Activated CD8-positive, alpha-beta memory T cell treated with anti-CD3 and anti-CD28 coated beads, Interleukin-2, amount 50 U/mL, for 48 hours (primary cell): ENCODE measurements around the gene TIGD1.
A peak's percentile ranks its signal among the peaks of the same experiment; 100 is the strongest.
"Not testable (repeated sequence)": the region's sequence is repeated elsewhere in the genome, so short reads cannot be mapped to it uniquely, and the experiment has no call there.

ENCODE experiments used
- DNase-seq: peaks from one replicate; pipeline ENCODE4 v3.0.0-alpha.2; 2020

Gene TIGD1

DNA sequence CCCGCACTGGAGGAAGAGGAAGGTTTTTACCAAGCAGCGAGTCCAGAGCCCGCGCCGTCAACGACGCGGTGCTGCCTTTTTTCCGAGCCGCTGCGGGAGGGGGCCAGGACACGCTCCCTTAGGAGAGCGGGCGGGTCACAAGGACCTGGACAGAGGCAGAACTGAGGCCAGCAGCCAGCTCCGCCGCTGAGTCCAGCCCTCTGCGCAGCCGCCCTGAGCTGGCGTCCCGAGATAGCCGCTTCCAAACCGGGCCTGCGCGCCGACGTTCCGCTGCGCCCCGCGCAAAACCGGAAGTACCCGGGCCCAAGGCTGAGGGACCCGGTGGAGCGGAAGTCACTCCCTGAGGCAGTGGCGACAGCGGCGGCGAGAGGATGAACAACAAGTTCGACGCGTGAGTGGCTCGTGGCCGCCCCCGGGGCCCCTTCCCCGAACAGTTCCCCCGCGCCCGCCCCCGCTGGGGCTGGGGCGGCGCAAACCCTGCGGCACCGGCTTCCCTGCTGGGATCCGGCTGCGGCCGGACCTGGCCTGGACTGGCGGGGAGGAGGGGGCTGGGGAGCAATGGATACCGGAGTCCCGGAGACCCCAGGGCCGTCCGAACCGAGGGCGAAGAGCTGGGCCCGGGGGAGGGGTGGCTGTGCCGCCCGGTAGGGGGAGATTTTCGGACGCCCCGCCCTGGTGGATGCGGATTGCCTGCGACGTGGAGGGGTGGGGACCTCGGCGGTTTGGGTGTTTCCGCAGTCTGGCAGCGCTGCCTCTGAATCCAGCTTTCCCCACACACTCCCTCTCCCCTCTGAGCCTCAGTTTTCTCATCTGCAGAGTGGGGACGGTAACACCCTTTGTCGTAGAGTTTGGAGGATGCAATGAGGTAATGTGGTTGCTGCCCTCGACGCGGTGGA lies at the start of gene TIGD1, which contains the start of gene EIF4E2:
TSS of gene TIGD1 (minus strand) at position 204 of the 896 bp plus-strand sequence. CDS start 675 bp downstream, outside the sequence.
TSS of gene EIF4E2 (plus strand) at position 336 of the 896 bp plus-strand sequence. CDS start at position 372, 36 bp downstream.
- DNase-seq, result peak; percentile 96

DNA sequence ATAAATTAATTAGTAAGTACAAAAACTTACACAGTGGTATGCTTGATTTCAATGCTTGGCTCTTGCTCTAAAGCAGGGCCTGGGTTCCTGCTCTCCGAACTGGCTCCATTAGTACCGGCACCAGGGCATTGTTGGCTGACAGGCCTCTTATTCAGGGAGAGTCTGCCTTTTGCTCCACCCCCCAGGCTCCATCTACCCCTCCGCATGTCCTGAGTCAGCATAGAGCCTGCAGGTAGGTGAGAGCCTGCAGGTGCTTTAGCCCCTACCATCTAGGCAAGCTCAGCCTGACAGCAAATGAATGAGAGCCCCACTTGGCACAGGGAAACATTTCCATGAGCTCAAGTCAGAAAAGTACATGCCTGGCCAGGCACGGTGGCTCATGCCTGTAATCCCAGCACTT lies 47.9 kb upstream of the TIGD1 start:
- DNase-seq, result no peak

DNA sequence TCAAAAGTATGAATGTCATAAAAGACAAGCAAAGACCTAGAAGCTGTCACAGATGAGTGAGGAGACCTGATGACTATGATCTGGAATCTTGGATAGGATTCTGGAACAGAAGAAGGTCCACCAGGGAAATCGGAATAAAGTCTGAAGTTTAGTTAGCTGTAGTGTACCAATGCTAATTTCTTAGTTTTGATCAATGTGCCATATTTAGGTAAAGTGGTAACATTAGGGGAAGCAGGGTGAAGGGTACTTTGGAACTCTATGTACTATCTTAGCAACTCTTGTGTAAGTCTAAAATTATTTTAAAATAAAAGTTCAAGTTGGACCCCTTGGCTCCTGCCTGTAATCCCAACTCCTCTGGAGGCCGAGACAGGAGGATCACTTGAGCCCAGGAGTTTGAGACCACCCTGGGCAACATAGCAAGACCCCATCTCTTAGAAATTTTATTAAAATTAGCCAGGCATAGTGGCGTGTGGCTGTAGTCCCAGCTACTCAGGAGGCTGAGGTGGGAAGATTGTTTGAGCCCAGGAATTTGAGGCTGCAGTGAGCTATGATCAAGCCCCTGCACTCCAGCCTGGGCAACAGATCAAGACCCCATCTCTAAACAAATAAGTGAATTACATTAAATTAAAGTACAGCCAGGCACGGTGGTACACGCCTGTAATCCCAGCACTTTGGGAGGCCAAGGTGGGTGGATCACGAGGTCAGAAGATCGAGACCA lies 47.2 kb upstream of the TIGD1 start:
- DNase-seq, result no peak

DNA sequence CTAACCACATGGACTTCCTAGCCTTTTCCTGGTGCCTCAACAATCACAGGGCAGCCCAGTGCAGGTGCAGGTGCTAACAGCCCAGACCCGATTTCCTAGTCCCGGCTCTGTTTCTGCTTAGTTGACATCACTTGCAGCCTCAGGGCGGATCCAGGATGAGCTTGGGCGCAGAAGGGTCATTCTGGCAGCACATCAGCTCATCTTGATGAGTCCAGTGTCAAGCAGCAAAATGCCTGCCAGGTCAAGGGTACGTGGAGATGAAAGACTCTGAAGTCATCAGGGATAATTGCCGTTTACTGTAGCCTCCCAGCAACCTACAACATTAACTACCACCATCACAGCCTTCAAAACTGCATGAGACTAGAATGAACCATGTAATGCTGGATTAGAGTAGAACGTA lies 43.6 kb upstream of the TIGD1 start:
- DNase-seq, result no peak

DNA sequence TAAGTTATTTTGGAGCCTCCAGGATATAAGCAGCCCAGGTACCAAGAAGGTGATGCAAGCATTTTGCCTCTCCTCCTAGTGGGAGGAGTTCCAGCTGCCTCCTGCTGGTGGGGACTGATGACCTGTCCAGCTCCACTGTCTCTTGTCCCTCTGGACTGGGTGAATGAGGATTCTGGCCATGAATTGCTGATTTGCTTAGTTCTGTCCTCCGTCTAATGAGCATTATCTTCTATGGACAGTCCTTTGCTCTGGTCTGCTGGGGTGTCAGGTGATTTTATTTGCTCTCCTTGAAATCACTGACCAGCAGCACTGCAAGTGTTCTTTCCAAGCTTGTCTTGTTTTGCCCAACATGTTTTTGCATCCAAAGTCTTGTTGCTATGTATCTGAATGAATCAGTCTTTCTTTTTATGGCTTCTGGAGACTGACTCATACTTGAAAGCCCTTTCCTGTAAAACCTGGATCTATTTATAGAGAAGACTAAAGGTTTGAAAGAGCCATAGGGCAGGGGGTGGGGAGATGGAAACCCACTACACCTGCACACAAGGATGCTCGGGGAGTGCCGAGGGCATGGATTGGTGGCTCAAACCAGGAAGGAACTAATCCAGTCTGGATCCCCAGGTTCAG lies 42.5 kb upstream of the TIGD1 start:
- no peak for DNase-seq

DNA sequence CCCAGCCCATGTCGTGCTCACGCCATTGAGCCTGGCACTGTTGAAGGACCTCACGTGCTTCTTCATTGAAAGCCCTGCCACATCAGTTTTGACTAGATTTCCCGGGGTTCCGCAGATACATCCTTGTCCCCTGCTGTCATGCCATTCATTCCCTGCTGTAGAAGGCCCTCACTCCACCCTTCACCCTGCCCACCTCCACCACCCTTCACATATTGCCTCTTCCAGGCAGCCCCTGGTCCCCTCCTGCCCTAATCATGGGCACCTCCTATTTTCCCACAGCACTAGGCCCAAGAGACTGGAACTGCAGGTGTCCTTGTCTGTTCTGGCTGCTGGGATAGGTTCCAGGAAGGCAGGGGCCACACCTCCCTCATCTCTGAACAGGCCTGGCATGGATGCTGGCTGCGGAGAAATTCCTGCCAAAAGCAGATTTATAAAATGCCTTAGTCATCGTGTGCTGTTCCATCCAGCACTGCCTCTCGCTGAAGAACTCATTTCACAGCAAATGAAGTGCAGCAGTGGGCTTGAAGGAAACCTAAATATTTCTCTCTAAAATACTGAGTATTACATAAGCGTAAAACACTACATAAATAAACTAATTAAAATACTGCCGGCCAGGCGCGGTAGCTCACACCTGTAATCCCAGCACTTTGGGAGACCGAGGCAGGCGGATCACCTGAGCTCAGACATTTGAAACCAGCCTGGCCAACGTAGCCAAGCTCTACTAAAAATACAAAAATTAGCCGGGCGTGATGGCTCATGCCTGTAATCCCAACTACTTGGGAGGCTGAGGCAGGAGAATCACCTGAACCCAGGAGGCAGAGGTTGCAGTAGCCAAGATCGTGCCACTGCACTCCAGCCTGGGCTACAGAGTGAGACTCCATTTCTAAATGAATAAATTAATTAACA lies 38.6 kb upstream of the TIGD1 start:
- no peak for DNase-seq

DNA sequence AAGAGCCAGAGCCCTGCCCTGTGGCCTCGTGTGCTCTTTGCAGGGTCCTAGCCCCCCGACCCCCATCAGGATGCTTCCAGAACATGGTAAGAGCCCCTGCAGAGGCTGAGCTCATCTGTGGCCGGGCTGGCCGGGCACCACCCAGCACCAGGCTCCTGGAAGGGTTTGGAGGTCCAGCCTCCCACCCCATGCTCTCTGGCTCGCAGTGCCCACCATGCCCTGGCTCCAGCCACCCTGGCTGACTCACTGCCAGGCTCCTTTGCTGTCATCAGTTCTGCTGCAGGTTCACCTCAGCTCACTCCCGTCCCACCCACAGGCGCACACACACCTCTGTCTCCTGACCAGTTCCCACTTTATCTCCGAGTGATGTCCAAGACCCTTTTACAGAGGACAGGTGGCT lies 37.7 kb upstream of the TIGD1 start:
- no peak for DNase-seq

DNA sequence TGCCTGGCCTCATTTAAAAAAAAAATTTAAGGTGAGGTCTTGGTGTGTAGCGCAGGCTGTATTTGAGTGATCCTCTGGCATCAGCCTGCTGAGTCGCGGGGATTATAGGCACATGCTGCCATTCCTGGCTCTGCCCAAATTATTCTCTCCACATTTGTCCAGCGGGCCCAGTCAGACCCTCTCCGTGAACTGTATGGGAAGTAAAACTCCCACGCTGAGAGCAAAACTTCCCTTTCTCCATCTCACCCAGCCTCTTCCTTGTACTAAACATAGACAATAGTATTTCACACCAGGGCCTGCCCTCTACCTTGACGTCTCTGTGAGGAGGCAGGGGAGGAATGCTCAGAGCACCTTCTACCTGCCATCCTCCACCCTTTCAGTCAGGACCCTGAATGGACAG lies 37.2 kb upstream of the TIGD1 start:
- no peak for DNase-seq

DNA sequence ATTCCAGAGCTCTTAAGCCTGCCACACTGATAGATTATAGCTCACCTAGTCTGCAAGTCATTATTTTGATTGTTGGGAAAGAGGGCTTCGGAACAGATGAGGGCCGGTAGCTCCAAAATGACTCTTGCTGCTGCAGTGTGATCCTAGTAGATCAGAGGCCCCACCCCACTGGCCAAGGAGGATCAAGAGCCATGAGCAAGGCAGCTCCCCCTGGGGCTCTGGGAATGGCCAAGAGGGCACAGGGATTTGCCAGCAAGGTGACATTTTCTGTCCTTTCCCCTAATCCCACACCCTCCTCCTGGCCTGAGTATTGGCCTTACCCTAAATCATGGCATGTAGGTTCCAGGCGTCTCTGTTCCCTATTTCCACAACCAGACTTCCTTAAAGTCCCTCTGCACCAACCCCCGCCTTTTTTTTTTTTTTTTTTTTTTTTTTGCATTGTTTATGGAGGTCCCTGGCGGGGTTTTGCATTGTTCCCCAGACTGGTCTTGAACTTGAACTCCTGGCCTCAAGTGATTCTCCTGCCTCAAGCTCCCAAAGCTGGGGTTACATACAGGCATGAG lies 36.7 kb upstream of the TIGD1 start:
- no peak for DNase-seq

DNA sequence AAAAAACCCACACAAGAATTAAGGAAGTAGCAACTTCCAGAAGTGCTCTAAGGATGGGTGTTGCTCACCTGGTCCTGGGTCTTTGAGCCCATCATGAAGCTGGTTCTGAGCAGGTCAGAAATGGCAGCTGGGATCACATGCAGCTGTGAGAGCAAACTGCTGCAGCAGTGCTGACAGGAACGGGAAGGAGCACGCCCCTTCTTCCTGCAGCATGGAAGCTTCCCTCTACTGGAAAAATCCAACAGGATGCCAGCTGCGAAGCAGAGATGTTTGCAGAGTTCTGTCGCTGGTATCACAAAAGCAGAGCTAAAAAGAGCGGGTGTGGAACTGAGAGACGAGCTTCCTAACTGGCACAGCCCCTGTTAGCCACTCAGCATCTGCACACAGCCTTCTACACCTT lies 33.9 kb upstream of the TIGD1 start:
- DNase-seq, result no peak

DNA sequence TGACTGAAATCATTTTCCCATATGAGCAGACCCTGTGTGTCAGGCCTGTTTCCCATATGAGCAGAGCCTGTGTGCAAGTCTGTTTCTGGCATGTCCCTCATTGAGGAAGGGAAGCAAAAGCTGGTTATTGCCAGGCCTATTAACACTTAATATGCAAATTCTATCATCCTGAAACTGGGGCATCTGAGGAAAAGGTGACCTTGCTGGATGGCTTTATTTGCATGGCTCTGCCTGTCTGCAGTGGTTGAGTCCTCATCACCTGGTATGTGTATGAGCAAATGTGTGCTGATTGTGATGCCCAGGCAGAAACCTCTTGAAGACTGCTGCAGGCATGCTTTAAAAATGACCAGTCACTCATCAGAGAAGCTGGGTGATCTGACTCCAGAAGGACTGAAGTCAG lies 31.4 kb upstream of the TIGD1 start:
- DNase-seq, result no peak

DNA sequence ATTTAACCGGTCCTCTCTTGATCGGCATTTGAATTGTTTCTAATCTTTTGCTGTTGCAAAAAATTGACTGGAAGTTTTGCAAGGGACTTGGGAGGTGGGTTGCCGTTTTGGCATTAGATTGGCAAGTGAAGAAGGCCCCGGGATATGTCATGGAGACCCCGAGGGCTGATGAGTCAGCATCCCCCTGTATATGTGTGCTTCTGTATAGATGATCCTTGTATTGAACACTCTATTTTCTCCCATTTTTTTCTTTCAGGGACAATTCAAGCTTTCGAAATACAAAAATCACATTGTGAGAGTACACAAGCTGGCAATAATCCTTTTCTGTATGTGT lies 30.3 kb upstream of the TIGD1 start:
- DNase-seq, result no peak

DNA sequence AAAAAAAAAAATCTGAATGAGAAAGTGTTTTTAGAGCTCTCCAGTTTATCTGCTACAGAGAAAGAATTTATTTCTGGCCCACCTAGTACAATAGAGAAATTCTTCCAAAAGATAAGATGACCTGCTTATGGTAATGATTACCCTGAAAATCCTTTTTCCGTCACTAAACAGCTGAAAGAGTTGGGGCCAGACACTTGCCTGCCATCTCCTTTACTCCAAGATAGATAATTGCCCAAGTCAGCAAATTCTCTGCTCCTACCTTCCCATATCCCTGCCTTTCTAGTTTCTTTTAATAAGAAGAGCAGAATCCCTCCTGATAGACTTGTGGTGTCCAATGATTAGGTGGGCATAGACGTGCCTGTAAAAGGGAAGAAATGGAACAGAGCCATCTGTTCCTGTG lies 28.3 kb upstream of the TIGD1 start:
- no peak for DNase-seq

DNA sequence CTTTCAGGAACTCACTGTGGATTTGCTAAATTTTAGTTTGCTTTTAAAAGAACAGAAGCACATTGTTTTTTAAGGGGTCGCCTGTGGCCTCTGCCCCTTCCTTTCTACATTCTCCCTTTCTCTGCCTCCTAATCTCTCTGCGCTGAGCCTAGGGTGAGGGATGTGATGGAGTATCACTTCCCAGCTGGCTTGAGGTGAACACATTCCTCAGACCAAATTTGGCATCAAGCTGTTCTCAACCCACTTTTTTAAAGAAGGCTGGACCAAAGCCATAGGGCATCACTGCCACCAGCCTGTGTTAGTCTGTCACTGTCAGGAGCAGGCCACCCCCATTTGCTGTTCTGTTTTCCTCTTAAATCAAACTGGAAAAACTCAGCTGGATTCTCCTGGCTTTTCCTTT lies 27.5 kb upstream of the TIGD1 start:
- DNase-seq, result no peak

DNA sequence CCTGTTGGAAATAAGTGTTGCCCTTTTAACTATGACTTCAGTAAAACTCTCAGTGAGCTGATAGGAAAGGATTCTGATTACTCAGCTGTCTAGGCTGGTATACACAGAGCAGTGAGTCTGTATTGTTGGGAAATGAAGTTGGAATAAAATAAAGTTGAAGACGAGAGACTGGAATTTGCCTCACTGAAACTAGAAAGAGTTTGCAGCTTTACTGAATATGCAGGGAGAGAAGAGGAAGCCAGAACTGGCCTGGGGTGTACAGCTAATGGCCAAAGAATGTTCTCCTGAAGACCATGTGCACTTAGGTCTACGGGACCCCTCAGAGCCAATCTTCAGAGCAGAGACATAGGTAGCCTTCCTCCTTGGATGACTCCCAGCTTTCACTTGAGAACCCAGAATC lies 26.6 kb upstream of the TIGD1 start:
- no peak for DNase-seq

DNA sequence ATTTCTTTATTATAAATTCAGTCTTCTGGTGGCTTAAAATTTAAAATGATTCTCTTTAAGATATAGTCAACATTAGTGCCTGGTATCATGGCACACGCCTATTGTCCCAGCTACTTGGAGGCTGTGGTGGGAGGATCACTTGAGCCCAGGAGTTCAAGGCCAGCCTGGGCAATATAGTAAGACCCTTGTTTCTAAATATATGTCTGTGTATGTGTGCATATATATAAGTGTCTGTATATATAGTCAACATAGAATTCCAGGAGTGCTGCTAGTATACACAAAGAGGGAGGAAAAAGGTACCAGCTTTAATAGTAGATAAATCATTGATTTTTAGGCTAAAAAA lies 25.0 kb upstream of the TIGD1 start:
- no peak for DNase-seq

DNA sequence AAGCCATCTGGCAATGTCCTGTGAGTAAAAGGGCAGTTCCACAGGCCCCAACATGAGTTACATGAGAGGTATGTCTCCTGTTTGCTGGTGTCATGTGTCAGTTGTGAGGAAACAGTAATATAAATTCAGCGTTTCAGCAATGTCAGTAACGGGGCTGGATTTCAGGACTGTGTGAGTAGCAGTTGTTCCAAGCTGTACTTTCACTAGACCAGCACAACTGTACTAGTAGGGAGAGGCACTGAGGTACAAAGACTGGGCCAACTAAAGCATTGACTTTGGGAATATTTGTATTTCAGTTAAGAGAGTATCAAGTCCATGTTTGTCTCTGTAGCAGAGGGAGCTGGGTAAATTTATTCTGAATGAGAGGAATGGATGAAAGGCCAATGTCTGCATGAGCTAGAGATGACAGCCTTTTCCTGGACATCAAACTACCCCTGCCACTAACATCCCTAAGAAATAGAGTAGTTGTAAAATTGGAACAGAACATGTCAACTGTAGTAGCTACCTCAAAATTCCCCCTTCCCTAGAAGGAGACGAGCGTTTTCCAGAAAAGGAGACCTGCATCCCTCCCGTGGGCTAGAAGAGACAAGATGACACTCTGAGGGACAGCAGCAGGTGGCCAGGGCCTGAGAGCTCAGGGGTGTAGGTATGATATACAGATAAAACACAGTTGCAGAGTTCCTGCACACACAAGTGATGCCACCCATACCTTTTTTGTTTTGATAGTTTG lies 24.5 kb upstream of the TIGD1 start:
- DNase-seq, result no peak

DNA sequence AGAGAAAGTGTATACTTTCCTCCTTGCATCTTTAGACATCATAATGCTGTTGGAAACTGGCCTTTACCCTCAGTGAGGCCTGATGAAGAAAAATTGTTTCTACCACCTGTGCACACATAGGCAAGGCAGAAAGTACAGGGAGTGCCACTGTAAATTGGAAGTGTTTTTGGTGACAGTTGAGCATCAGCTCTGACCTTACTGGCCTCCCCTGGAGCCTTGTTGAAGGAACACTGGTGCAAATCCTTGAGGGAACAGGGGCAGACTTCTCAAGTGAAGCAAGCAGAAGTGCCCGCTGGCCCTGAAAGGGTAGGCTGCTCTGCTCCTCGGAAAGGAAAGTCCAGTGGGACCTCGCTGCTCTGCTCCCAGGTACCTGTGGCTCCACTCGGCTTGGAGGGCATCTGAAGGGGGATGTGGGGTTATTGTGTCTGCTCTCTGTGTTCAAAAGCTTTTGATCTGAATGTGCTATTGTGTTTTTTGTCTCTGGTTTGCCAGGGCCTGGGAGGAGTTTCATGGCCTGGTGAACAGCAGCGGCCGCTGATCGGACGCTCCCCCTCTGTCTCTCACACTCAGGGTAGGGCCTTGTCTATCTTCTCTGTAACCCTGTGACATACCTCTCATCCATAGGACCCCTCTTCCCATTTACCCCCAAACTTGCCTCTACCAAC lies 23.5 kb upstream of the TIGD1 start:
- DNase-seq, result no peak

DNA sequence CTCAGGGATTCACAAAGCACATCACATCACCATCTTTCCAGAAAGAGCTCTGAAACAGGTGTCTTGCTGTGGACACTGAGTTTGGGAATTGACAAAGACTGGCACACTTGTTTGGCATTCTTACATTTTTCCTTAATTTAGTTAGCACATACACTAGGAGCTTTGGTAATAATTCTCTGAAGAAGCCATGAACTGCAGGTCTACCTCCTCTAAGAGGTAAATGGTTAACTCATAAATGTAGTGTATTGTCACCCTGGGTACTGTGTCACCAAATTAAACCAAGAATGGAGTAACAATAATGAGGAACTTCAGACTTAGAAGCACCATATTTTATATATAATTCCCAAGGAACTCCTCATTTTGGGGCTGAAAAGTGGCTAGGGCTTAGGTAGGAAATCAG lies 22.7 kb upstream of the TIGD1 start:
- DNase-seq, result no peak

DNA sequence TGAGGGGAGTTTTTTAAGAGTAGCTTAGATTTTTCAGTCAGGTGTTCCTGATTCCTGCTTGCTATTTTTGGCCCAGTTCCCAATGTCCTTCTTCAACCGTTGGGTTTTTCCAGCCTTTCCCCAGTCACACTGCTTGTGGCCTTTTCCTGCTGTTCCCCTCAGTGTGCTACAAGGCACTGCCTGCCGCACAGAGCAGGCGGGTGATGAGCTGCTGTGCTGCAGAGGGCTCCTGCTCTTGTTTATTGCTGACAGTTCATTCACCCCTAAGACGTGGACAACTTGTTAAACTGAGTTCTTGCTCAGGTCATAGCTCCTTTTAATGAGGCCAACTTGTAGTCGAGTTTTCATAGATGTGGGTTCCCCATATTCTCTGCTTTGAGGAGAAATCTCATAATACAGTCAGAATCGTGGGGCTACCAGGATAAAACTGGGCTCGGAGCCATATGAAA lies 20.7 kb upstream of the TIGD1 start:
- no peak for DNase-seq

DNA sequence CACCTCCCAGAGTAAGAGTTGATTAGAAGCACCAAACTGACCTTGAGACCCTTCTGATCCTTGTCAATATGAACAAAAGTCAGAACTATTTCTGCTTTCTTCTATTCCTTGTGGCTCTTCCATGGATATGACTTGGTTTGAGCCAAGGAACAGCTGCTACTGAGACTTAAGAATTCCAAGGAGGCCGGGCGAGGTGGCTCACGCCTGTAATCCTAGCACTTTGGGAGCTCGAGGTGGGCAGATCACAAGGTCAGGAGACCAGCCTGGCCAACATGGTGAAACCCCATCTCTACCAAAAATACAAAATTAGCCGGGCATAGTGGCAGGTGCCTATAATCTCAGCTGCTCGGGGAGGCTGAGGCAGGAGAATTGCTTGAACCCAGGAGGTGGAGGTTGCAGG lies 20.1 kb upstream of the TIGD1 start:
- DNase-seq, result not testable (repeated sequence)
